HG03460 (cell line): ENCODE data around the gene ATG2A.
"Not testable (repeated sequence)": the region's sequence is repeated elsewhere in the genome, so short reads cannot be mapped to it uniquely, and the experiment has no call there.

Experiments used
- ATAC-seq: cut with Tn5 transposase; IDR thresholded peaks from one replicate; pipeline ENCODE4 v1.9.1; 2021; ENCODE audit not compliant: unreplicated experiment

Gene ATG2A

GRCh38 chr11:64857485-64857884 lies 59.5 kb downstream of the ATG2A start:
- ATAC-seq: no peak

GRCh38 chr11:64856382-64857227 lies 60.4 kb downstream of the ATG2A start:
- ATAC-seq: no peak

GRCh38 chr11:64855596-64856304 lies 61.3 kb downstream of the ATG2A start:
- ATAC-seq: no peak

- ATAC-seq: no peak
Measured at GRCh38 chr11:64854534-64855502, 62.2 kb downstream of the ATG2A start.

- no peak for ATAC-seq
Measured at GRCh38 chr11:64854157-64854533, 62.9 kb downstream of the ATG2A start.

- no peak for ATAC-seq
Measured at GRCh38 chr11:64853709-64854108, 63.3 kb downstream of the ATG2A start.

GRCh38 chr11:64852804-64853509 lies 64.1 kb downstream of the ATG2A start:
- no peak for ATAC-seq

GRCh38 chr11:64851831-64852351 lies 65.1 kb downstream of the ATG2A start:
- no peak for ATAC-seq

GRCh38 chr11:64850979-64851567 lies 65.9 kb downstream of the ATG2A start:
- peak; percentile 53 for ATAC-seq

- ATAC-seq: no peak
Measured at GRCh38 chr11:64849598-64850356, 67.2 kb downstream of the ATG2A start.

- no peak for ATAC-seq
Measured at GRCh38 chr11:64848826-64849597, 68.0 kb downstream of the ATG2A start.

- no peak for ATAC-seq
Measured at GRCh38 chr11:64848214-64848825, 68.7 kb downstream of the ATG2A start.

- ATAC-seq: no peak
Measured at GRCh38 chr11:64846998-64847666, 69.9 kb downstream of the ATG2A start.

- ATAC-seq: not testable (repeated sequence)
Measured at GRCh38 chr11:64845776-64846129, 71.3 kb downstream of the ATG2A start.

GRCh38 chr11:64845129-64845775 lies 71.8 kb downstream of the ATG2A start:
- ATAC-seq: no peak
